ENCODE results near the gene CASQ1. TPM values are rescaled to one million over a fixed set of nuclear protein-coding genes. Genes with fewer than 3 reads are reported as not detected.

Gene CASQ1
- total and polyA plus RNA-seq, 8 donors, result 0.14 TPM; not detected in 7

GRCh38 chr1:160205242-160206035 is 15.1 kb downstream of the CASQ1 start, which contains the start of gene PEA15:
Gene PEA15 (plus strand): TSS chr1:160205384. CDS start chr1:160211545, 6,161 bp downstream.
- DNase-seq (peak; percentile 69 to 90 (median 80)), FAIRE-seq (no peak), ATAC-seq (peak; percentile 90 to 93 (median 92))
- Histone ChIP-seq H3K4me3 (peak within 1 kb of the TSS; percentile 76 to 91 (median 89)), H3K27me3 (no peaks in the 10 kb centered on the region), H3K36me3 (no peaks in the 10 kb centered on the region), H3K9me3 (no peaks in the 10 kb centered on the region), H3K27ac (peak within 1 kb of the TSS; percentile 75 to 82 (median 76)), H3K4me1 (peaks cover 7 to 26% (median 15%) of the 10 kb centered on the region in 3 donors)
- no peak for TF ChIP-seq CTCF (IDR thresholded peaks at IDR 0.05)
- 0 to 1% methylated on average over 53 to 75 of the region's 76 CpGs for whole genome bisulfite sequencing, 2 donors
- intact Hi-C loops (cut with DNase I), result loop anchor here in 1 of 3 donors (5.0 kb wide), 1 partner anchor 47 kb away; no protein-coding TSS in a partner anchor

GRCh38 chr1:160206036-160206389 is 15.6 kb downstream of the CASQ1 start:
- FAIRE-seq (no peak), ATAC-seq (peak; percentile 32 to 59 (median 39)), DNase-seq (peak in 2 of 6 donors; percentile 31 to 35)
- no peak for TF ChIP-seq CTCF (IDR thresholded peaks at IDR 0.05)
- intact Hi-C loops (cut with DNase I), result loop anchor here in 1 of 3 donors (5.0 kb wide), 1 partner anchor 46 kb away; no protein-coding TSS in a partner anchor
- Histone ChIP-seq H3K9me3 (no peaks in the 10 kb centered on the region), H3K4me3 (peak overlapping the region; percentile 76 to 91 (median 89)), H3K27ac (peak overlapping the region; percentile 75 to 82 (median 76)), H3K36me3 (no peaks in the 10 kb centered on the region), H3K27me3 (no peaks in the 10 kb centered on the region), H3K4me1 (peaks cover 7 to 28% (median 15%) of the 10 kb centered on the region in 3 donors)
- 4 to 11% methylated on average over 9 of the region's 9 CpGs for WGBS, 2 donors

- no peak for ATAC-seq
- Histone ChIP-seq H3K4me3 (peak overlapping the region in 3 of 4 donors; percentile 87 to 91 (median 91)), H3K4me1 (peaks cover 7 to 28% (median 15%) of the 10 kb centered on the region in 3 donors), H3K27me3 (no peaks in the 10 kb centered on the region), H3K9me3 (no peaks in the 10 kb centered on the region), H3K36me3 (no peaks in the 10 kb centered on the region), H3K27ac (peak overlapping the region in 1 of 4 donors; percentile 77)
- DNase-seq, result no peak
- no peak for TF ChIP-seq CTCF (IDR thresholded peaks at IDR 0.05)
- FAIRE-seq, result no peak
- 74 to 75% methylated on average over 9 of the region's 9 CpGs for WGBS, 2 donors
- intact Hi-C loops (cut with DNase I), result loop anchor here in 1 of 3 donors (5.0 kb wide), 1 partner anchor 46 kb away; no protein-coding TSS in a partner anchor
These were observed 16.2 kb downstream of the CASQ1 start for GRCh38 chr1:160206421-160207117.

- Histone ChIP-seq H3K27ac (no peak overlapping the region), H3K4me3 (no peak overlapping the region), H3K9me3 (no peaks in the 10 kb centered on the region), H3K27me3 (no peaks in the 10 kb centered on the region), H3K36me3 (peaks cover 0 to under 1% (median 0%) of the 10 kb centered on the region in 3 donors), H3K4me1 (peaks cover 7 to 28% (median 15%) of the 10 kb centered on the region in 3 donors)
- DNase-seq (no peak), FAIRE-seq (no peak), ATAC-seq (no peak)
- no peak for TF ChIP-seq CTCF (IDR thresholded peaks at IDR 0.05)
- intact Hi-C loops (cut with DNase I), result loop anchor here in 1 of 3 donors (5.0 kb wide), 1 partner anchor 45 kb away; no protein-coding TSS in a partner anchor
- WGBS, 2 donors, result 87 to 89% methylated on average over 4 of the region's 4 CpGs
These were observed 16.8 kb downstream of the CASQ1 start for GRCh38 chr1:160207118-160207650.

Data from pancreas (tissue), 10 donors.